HepG2 (cell line): ENCODE measurements around the gene BBIP1. TPM values are rescaled to one million over a fixed set of nuclear protein-coding genes. Genes with fewer than 3 reads are reported as not detected.
A peak's percentile ranks its signal among the peaks of the same experiment; 100 is the strongest.

Experiments used
- ATF7 ChIP-seq, 2 experiments: fragments of 450-650 bp in 1 of 2; sonication (generic) in 1 of 2; formaldehyde crosslinking in 1 of 2; IDR thresholded peaks; 2 replicates each; pipeline versions ENCODE4 v1.4.0 to v1.6.1; 2016 to 2020; ENCODE audit warnings: antibody characterized with exemption in 1 of 2, mild to moderate bottlenecking in 1 of 2, missing genetic modification reagents in 1 of 2
- BHLHE40 ChIP-seq: IDR thresholded peaks from 2 replicates; pipeline ENCODE4 v1.6.1; 2011; ENCODE audit warnings: low read length, improper control_type of control experiment
- POGZ ChIP-seq: sonication (generic); formaldehyde crosslinking; IDR thresholded peaks from 2 replicates; pipeline ENCODE4 v1.4.0; 2020; ENCODE audit warnings: mild to moderate bottlenecking, missing genetic modification reagents
- RELA ChIP-seq: sonication (generic); formaldehyde crosslinking; IDR thresholded peaks from 2 replicates; pipeline ENCODE4 v1.4.0; 2020; ENCODE audit warnings: missing genetic modification reagents
- STAT5B ChIP-seq: sonication (generic); formaldehyde crosslinking; IDR thresholded peaks from 2 replicates; pipeline ENCODE4 v1.4.0; 2020; ENCODE audit warnings: missing genetic modification reagents
- TCF7L2 ChIP-seq: IDR thresholded peaks from 2 replicates; pipeline ENCODE4 v1.6.1; 2011; ENCODE audit warnings: mild to moderate bottlenecking, low read depth, low read length, moderate library complexity
- ZFP90 ChIP-seq: sonication (generic); formaldehyde crosslinking; IDR thresholded peaks from 2 replicates; pipeline ENCODE4 v1.8.0; 2022; ENCODE audit warnings: missing genetic modification reagents, mild to moderate bottlenecking, inconsistent platforms, borderline replicate concordance
- ZNF678 ChIP-seq: sonication (generic); formaldehyde crosslinking; IDR thresholded peaks from 2 replicates; pipeline ENCODE4 v1.4.0; 2020; ENCODE audit warnings: mild to moderate bottlenecking, missing genetic modification reagents
- ZNF792 ChIP-seq: IDR thresholded peaks from 2 replicates; pipeline ENCODE4 v1.6.1; 2016
- ZNF841 ChIP-seq: sonication (generic); formaldehyde crosslinking; IDR thresholded peaks from 2 replicates; pipeline ENCODE4 v1.8.1; 2023; ENCODE audit warnings: missing genetic modification reagents, borderline replicate concordance
- ZNF891 ChIP-seq: sonication (generic); formaldehyde crosslinking; IDR thresholded peaks from 2 replicates; pipeline ENCODE4 v1.5.0; 2020; ENCODE audit warnings: mild to moderate bottlenecking, missing genetic modification reagents
- polyA plus RNA-seq, 8 experiments: library from polyadenylated mRNA; depleted of rRNA in 3 of 8; stranded (reverse) in 7 of 8; unstranded in 1 of 8; fragments of >200 nt; fragmentation: Illumina TruSeq in 4 of 8; extraction: Trizol in 4 of 8; gene quantifications; 2 replicates each; pipeline versions ENCODE4 v1.2.1 to v1.2.3, GENCODE V29; 2011 to 2016; ENCODE audit warnings: low read depth in 4 of 8, missing spikeins in 1 of 8, mixed read lengths in 1 of 8; ENCODE audit not compliant: insufficient read depth in 1 of 8
- total RNA-seq, 5 experiments: library from RNA; depleted of rRNA; stranded (reverse); fragments of >200 nt; fragmentation: Illumina TruSeq; extraction: Trizol; gene quantifications; 2 replicates each; pipeline ENCODE4 v1.2.3, GENCODE V29; 2016; ENCODE audit warnings: low read depth in 1 of 5
- TF ChIP-seq, protein P1 (sequence below): sonication (generic); formaldehyde crosslinking; IDR thresholded peaks from 2 replicates; pipeline ENCODE4 v1.8.0; 2022; ENCODE audit warnings: missing genetic modification reagents, mild to moderate bottlenecking, inconsistent platforms, borderline replicate concordance
- TF ChIP-seq, protein P2 (sequence below): sonication (generic); formaldehyde crosslinking; IDR thresholded peaks from one replicate; pipeline ENCODE4 v1.5.1; 2020; ENCODE audit warnings: mild to moderate bottlenecking, missing genetic modification reagents; ENCODE audit errors: not compliant biosample characterization
- TF ChIP-seq, protein P3 (sequence below): sonication (generic); formaldehyde crosslinking; IDR thresholded peaks from 2 replicates; pipeline ENCODE4 v1.5.1; 2020; ENCODE audit warnings: mild to moderate bottlenecking, moderate library complexity, missing genetic modification reagents

The BBIP1 gene
- total and polyA plus RNA-seq, 2 of the 13 experiments (the other 11 are each of a cell fraction or from before 2014, with no cell fraction given), result 18.3 to 24.1 TPM

DNA sequence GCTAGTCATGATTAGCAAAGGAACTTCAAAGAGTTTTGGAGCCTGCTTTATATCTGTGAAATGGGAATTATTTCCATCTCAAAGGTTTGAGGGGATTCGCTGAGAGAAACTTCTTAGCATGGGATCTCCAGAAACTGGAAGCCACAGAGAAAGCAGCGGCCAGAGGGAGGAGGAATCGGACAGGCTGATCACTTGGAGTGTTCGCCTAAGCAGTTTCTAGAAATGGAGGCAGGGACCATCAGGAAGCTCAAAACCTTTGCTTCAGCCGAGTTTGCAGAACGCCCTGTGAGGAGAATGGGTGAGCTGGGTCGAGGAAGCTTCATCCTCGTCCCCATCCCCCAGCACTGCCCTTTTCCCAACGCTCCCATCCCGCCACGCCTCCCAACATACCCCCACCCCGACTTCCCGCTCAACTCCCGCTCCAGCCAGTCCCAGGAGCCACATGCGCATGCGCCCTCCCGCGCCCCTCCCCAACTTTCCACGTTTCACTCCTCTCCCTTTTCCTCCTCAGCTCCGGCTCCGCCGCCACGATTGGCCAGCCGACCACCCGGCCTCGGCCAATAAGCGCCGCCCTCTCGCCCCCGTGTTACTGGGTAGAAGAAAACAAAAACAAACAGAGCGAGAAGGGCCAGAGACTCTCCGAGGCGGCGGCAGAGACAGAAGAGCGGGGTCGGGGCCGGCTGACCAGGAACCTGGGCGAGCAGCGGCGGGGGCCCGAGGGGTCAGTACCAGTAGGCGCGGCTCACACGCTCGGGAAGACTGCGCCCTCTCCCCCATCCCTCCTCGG lies 47.5 kb downstream of the BBIP1 start, which contains the start of gene PDCD4 (continued):
- TF ChIP-seq, protein P1, sequence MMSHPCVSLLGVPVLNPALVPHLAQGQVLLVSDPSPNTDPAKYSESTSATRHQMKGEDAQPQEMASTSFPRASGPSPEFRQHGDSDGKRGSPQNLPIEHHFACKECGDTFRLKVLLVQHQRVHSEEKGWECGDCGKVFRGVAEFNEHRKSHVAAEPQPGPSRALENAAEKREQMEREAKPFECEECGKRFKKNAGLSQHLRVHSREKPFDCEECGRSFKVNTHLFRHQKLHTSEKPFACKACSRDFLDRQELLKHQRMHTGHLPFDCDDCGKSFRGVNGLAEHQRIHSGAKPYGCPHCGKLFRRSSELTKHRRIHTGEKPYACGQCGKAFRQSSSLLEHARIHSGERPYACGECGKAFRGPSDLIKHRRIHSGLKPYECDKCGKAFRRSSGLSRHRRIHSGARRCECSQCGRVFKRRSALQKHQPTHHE, result peak; percentile 34; the same call in 1 of the 2 replicates
- TF ChIP-seq STAT5B (CRISPR knock-in tag), result no peak
- no peak for TF ChIP-seq ATF7 (IDR thresholded peaks at IDR 0.05)
- peak; percentile 28; the same call in 1 of the 2 replicates for TF ChIP-seq ATF7 (CRISPR knock-in tag; IDR thresholded peaks at IDR 0.05)
- TF ChIP-seq ZFP90 (CRISPR knock-in tag), result 0 out of 2 replicates have a peak, but pooled peaks have one; percentile 12
- no peak for TF ChIP-seq BHLHE40
- no peak for TF ChIP-seq ZNF891 (CRISPR knock-in tag)
- no peak for TF ChIP-seq POGZ
- 0 out of 2 replicates have a peak, but pooled peaks have one; percentile 77 for TF ChIP-seq ZNF678 (CRISPR knock-in tag)
- TF ChIP-seq RELA (CRISPR knock-in tag), result no peak
- TF ChIP-seq, protein P2, sequence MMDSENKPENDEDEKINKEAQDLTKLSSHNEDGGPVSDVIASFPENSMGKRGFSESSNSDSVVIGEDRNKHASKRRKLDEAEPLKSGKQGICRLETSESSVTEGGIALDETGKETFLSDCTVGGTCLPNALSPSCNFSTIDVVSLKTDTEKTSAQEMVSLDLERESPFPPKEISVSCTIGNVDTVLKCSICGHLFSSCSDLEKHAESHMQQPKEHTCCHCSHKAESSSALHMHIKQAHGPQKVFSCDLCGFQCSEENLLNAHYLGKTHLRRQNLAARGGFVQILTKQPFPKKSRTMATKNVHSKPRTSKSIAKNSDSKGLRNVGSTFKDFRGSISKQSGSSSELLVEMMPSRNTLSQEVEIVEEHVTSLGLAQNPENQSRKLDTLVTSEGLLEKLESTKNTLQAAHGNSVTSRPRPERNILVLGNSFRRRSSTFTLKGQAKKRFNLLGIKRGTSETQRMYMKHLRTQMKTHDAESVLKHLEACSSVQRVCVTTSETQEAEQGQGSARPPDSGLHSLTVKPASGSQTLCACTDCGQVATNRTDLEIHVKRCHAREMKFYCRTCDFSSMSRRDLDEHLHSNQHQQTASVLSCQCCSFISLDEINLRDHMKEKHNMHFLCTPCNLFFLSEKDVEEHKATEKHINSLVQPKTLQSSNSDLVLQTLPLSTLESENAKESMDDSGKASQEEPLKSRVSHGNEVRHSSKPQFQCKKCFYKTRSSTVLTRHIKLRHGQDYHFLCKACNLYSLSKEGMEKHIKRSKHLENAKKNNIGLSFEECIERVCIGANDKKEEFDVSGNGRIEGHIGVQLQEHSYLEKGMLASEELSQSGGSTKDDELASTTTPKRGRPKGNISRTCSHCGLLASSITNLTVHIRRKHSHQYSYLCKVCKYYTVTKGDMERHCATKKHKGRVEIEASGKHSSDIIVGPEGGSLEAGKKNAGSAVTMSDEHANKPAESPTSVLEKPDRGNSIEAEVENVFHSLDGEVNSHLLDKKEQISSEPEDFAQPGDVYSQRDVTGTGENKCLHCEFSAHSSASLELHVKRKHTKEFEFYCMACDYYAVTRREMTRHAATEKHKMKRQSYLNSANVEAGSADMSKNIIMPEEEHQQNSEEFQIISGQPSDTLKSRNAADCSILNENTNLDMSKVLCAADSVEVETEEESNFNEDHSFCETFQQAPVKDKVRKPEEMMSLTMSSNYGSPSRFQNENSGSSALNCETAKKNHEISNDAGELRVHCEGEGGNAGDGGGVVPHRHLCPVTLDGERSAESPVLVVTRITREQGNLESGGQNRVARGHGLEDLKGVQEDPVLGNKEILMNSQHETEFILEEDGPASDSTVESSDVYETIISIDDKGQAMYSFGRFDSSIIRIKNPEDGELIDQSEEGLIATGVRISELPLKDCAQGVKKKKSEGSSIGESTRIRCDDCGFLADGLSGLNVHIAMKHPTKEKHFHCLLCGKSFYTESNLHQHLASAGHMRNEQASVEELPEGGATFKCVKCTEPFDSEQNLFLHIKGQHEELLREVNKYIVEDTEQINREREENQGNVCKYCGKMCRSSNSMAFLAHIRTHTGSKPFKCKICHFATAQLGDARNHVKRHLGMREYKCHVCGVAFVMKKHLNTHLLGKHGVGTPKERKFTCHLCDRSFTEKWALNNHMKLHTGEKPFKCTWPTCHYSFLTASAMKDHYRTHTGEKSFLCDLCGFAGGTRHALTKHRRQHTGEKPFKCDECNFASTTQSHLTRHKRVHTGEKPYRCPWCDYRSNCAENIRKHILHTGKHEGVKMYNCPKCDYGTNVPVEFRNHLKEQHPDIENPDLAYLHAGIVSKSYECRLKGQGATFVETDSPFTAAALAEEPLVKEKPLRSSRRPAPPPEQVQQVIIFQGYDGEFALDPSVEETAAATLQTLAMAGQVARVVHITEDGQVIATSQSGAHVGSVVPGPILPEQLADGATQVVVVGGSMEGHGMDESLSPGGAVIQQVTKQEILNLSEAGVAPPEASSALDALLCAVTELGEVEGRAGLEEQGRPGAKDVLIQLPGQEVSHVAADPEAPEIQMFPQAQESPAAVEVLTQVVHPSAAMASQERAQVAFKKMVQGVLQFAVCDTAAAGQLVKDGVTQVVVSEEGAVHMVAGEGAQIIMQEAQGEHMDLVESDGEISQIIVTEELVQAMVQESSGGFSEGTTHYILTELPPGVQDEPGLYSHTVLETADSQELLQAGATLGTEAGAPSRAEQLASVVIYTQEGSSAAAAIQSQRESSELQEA (CRISPR knock-in tag), result no peak
- TF ChIP-seq, protein P3, sequence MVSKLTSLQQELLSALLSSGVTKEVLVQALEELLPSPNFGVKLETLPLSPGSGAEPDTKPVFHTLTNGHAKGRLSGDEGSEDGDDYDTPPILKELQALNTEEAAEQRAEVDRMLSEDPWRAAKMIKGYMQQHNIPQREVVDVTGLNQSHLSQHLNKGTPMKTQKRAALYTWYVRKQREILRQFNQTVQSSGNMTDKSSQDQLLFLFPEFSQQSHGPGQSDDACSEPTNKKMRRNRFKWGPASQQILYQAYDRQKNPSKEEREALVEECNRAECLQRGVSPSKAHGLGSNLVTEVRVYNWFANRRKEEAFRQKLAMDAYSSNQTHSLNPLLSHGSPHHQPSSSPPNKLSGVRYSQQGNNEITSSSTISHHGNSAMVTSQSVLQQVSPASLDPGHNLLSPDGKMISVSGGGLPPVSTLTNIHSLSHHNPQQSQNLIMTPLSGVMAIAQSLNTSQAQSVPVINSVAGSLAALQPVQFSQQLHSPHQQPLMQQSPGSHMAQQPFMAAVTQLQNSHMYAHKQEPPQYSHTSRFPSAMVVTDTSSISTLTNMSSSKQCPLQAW (CRISPR knock-in tag), result peak; percentile 63; the same call in 1 of the 2 replicates
- TF ChIP-seq ZNF841 (CRISPR knock-in tag), result no peak
- TF ChIP-seq TCF7L2, result no peak
- peak; percentile 13; the same call in 1 of the 2 replicates for TF ChIP-seq ZNF792
